HFF-Myc (cell line): ENCODE measurements around the gene GSTT2.
A peak's percentile ranks its signal among the peaks of the same experiment; 100 is the strongest.
"Not testable (repeated sequence)": the region's sequence is repeated elsewhere in the genome, so short reads cannot be mapped to it uniquely, and the experiment has no call there.

Source experiments
- DNase-seq: peaks from one replicate; pipeline ENCODE4 v3.0.0-alpha.2; 2011; ENCODE audit warnings: low read depth; ENCODE audit errors: extremely low read depth
- H3K4me3 ChIP-seq: replicated peaks from 2 replicates; pipeline ENCODE4 v1.5.1; 2011; ENCODE audit warnings: low read depth, mild to moderate bottlenecking, control low read depth, low read length
- CTCF ChIP-seq: IDR thresholded peaks from 2 replicates; pipeline ENCODE4 v1.5.1; 2012; ENCODE audit warnings: mild to moderate bottlenecking, low read depth, low read length, control low read depth; ENCODE audit errors: missing control alignments

Gene GSTT2

GRCh38 chr22:23984430-23984829 lies 4.5 kb downstream of the GSTT2 start:
- peak; percentile 77 for TF ChIP-seq CTCF
- H3K4me3 ChIP-seq, result no peak overlapping the region
- DNase-seq, result peak; percentile 21

- not testable (repeated sequence) for DNase-seq, H3K4me3 ChIP-seq
Observed at GRCh38 chr22:23986089-23986488, 6.2 kb downstream of the GSTT2 start.

- not testable (repeated sequence) for H3K4me3 ChIP-seq, DNase-seq
Observed at GRCh38 chr22:23986538-23987178, 6.7 kb downstream of the GSTT2 start.

- H3K4me3 ChIP-seq, DNase-seq: not testable (repeated sequence)
Observed at GRCh38 chr22:23989583-23990244, 9.8 kb downstream of the GSTT2 start.

- not testable (repeated sequence) for H3K4me3 ChIP-seq, DNase-seq
Observed at GRCh38 chr22:23993080-23993479, 13.1 kb downstream of the GSTT2 start.

DNA sequence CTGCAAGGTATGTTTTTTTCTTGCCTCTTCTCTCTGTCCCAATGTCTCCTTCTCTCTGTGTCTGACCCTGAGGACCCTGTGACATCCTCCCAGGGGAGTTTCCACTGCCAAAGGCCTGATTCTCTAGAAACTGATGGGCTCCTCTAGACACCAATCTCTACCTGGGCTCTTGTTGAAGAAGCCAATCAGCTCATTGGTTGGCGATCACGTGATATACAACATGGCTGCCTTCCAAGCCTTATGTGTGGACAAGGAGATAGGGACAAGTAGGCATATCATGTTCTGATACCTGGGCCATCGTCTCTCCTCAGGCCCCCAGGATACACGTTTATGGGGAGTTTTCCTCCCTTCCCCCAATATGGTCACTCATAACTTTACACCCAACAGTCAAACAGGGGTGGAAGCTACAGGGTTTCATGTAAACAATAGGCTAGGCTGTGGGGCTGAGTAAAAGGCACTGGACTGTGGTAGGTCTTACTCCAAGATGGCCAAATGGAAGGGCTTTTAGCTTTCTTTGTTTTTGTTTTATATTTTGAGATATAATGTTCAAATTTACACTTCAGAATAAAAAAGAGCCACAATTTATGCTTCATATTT lies 13.7 kb downstream of the GSTT2 start:
- DNase-seq, H3K4me3 ChIP-seq: not testable (repeated sequence)

GRCh38 chr22:23997092-23997491 lies 17.2 kb downstream of the GSTT2 start:
- no peak for DNase-seq
- H3K4me3 ChIP-seq, result no peak overlapping the region
- TF ChIP-seq CTCF, result no peak

DNA sequence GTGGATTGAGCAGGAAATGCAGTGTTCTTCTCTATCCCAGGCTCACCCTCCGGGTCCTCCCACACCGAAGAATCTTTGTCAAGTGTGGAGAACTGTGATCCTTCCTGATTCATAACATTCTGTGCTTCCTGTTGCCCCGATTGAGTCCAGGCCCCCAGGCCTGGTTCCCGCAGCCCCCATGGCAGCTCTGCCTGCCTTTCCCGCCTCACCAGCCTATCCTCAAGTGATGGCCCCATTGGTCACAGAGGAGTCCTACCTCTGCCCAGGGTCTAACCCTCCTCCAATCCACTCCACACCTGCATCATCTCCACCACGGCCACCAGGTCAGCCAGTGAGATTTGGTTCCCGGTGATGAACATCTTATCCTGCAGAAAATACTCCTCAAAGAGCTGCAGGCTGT lies 19.8 kb downstream of the GSTT2 start:
- not testable (repeated sequence) for DNase-seq, H3K4me3 ChIP-seq

DNA sequence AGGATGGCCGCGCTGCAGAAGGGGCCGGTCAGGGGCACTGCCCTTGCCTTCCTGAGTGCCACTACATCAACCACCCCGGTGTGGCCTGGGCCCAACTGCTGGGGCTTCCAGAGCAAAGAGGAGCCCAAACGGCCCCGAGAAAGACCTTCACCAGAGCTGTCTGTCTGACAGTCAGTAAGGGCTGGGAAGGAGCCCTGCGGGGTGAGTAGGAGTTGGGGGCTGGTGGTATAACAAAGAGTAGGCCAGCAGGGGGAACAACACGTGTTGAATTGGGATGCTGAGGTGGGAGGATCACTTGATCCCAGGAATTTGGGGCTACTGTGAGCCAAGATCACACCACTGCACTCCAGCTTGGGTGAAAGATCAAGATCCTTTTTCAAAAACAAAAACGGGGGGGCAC lies 21.4 kb downstream of the GSTT2 start:
- no peak for TF ChIP-seq CTCF
- H3K4me3 ChIP-seq, result no peak overlapping the region
- no peak for DNase-seq

- no peak overlapping the region for H3K4me3 ChIP-seq
- TF ChIP-seq CTCF, result no peak
- no peak for DNase-seq
Observed at GRCh38 chr22:24002272-24002671, 22.3 kb downstream of the GSTT2 start.
